Right kidney (tissue), 1 donor: ENCODE measurements around the gene H2AZ2.
"Not testable (repeated sequence)": the region's sequence is repeated elsewhere in the genome, so short reads cannot be mapped to it uniquely, and the experiment has no call there.

Experiments used
- DNase-seq: peaks from one replicate; pipeline ENCODE4 v3.0.0-alpha.2; 2016

H2AZ2 gene

DNA sequence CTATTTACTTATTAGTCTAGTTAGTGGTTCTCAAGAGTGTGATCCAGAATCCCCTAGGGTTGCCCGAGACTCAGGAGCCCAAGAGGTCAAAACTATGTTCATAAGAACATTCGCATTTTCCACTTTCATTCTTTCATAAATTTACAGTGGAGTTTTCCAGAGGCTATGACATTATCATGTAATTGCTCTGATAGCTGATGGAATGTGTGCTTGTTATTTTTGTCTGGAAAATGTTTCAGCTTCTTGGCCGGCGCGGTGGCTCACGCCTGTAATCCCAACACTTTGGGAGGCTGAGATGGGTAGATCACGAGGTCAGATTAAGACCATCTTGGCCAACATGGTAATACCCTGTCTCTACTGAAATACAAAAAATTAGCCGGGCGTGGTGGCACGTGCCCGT lies 27.4 kb upstream of the H2AZ2 start:
- no peak for DNase-seq

DNA sequence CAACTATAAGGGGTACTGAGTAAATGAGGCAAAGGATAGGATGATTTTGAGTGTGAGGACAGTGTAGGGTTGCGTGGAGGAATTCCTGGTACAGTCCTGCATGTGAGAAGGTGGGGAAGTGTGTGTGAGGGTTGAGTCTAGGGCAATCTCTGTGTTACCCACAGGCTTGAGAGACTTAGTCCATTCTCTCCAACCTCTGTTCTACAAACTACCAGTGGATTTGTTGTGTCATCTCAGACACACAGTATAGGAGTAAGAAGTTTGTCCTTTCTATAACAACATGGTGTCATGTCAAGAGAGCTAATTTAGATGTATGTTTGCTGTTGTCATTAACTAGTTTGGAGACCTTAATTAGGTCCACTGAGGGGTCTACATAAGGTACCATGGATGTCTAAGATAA lies 24.9 kb upstream of the H2AZ2 start:
- no peak for DNase-seq

DNA sequence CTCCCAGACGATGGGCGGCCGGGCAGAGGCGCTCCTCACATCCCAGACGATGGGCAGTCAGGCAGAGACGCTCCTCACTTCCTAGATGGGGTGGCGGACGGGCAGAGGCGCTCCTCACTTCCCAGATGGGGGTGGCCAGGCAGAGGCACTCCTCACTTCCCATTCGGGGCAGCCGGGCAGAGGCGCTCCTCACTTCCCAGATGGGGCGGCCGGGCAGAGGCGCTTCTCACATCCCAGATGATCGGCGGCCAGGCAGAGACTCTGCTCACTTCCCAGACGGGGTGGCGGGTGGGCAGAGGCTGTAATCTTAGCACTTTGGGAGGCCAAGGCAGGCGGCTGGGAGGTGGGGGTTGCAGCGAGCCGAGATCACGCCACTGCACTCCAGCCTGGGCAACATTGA lies 24.0 kb upstream of the H2AZ2 start:
- DNase-seq = not testable (repeated sequence)

DNA sequence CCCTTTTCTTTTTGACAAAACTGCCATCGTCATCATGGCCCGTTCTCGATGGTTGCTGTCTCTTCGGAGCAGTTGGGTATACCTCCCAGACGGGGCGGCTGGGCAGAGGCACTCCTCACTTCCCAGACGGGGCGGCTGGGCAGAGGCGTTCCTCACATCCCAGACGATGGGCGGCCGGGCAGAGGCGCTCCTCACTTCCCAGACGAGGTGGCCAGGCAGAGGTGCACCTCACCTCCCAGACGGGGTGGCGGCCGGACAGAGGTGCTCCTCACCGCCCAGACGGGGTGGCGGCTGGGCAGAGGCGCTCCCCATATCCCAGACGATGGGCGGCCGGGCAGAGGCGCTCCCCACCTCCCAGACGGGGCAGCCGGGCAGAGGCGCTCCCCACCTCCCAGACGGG lies 22.9 kb upstream of the H2AZ2 start:
- DNase-seq = not testable (repeated sequence)

DNA sequence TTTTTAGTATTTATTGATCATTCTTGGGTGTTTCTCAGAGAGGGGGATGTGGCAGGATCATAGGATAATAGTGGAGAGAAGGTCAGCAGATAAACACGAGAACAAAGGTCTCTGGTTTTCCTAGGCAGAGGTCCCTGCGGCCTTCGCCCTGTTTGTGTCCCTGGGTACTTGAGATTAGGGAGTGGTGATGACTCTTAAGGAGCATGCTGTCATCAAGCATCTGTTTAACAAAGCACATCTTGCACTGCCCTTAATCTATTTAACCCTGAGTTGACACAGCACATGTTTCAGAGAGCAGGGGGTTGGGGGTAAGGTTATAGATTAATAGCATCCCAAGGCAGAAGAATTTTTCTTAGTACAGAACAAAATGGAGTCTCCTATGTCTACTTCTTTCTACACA lies 22.4 kb upstream of the H2AZ2 start:
- DNase-seq = not testable (repeated sequence)

DNA sequence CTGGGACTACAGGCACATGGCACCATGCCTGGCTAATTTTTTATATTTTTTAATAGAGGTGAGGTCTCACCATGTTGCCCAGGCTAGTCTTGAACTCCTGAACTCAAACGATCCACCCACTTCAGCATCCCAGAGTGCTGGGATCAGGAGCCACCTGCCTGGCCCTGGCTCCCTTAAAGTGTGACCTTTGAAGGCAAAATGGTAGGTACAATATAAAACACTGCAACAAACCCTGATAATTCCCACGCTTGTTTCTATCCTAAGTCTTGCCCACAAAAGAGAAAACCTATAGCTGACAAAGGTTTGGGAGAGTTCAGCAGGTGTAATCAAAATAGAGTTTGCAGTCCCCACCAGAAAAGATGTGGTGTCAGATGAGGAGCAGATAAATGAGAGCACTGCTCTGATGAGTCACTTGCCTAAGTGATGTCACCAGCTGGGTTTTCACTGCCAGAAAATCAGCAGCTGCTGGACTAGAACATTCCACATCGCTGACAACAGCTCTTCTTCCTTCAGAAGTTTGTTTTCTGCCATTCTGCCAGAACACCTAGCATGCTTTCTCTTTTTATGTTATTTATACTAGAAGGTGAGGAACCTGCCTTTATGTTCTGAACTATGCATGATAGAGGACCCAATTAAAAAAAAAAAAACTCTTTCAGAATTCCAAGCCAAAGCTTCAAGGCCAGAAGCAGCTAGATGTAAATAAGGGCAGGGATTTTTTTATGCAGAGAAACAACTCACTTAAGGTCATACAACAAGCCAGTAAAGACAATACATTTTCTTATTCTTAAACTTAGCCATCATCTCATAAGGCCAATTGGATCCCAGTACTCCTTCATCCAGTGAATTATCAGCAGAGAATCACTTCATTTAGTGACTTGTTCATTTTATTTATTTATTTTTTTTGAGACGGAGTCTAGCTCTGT lies 19.4 kb upstream of the H2AZ2 start:
- DNase-seq = no peak

DNA sequence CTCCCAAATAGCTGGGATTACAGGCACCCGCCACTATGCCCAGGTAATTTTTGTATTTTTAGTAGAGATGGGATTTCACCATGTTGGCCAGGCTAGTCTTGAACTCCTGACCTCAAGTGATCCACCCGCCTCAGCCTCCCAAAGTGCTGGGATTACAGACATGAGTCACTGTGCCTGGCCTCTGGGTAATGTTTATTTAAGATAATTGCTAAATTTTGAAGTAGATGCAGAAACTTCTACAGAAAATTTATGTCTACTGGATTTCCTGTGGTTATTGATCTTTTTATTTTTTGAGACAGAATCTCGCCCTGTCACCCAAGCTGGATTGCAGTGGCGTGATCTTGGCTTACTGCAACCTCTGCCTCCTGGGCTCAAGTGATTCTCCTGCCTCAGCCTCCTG lies 14.1 kb upstream of the H2AZ2 start:
- not testable (repeated sequence) for DNase-seq

DNA sequence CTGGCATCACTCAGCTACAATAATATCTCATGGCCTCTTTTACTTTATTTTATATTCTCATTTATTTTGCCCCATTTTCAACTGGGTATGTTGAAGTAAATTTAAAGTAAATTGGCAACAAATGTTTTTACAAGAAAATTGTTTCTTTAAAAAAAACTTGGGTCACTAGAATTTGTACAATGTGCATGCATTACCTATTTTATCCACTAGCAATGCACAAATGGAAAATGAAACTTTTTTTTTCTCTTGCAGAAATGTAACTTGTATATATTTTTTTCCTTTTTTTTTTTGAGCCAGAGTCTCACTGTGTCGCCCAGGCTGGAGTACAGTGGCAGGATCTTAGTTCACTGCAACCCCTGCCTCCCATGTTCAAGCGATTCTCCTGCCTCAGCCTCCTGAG lies 10.3 kb upstream of the H2AZ2 start:
- DNase-seq = no peak

DNA sequence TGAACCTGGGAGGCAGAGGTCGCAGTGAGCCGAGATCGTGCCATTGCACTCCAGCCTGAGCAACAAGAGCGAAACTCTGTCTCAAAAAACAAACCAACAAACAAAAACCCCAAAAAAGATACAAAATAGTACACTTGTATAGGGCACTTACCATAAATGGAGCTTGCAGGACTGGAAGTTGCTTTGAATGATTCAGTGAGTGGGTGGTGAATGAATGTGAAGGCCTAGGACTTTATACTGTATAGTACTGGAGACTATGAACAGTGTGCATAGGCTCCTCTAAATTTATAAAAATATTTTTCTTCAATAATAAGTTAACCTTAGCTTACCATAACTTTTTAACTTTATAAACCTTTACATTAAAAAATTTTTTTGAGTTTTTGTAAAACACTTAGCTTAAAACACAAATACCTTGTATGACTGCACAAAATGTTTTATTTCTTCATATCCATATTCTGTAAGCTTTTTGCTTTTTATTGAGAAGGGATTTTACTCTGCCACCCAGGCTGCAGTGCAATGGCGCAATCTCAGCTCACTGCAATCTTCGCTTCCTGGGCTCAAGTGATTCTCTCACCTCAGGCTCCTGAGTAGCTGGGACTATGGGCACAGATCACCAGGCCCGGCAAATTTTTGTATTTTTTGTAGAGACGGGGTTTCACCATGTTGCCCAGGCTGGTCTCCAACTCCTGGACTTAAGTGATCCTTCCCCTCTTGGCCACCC lies 6.9 kb upstream of the H2AZ2 start:
- DNase-seq = no peak

DNA sequence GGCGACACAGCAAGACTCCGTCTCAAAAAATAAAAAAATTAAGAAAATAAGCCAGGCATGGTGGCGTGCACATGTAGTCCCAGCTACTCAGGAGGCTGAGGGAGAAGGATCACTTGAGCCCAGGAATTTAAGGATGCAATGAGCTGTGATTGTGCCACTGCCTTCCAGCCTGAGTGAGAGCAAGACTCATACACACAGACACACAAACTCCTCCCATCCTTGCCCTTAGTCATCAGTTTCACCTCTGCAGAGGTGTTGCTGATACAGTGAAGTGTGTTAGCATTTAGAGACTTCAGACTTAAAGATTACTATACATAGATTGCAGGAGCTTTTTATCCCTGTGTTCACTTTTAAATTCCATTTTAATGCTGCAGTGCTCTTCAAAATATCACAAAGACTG lies 5.5 kb upstream of the H2AZ2 start:
- no peak for DNase-seq

DNA sequence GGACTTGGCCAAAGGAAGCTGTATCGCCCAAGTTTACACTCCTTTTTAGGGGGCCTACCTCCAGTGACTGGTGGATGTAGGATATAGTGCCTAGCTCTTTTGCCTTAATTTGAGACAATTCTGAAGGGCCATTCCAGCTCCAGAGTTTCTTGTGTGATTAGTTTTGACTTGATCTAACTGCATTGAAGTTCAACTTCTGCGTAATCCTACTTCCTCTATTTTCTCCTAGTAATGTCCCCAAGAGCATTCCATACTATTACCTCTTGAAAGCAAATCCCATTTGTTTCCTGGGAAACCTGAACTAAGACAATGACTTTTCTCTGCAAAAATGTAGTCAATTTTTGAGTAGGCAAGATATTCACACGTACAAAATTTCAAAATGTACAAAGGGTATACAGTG lies 4.7 kb upstream of the H2AZ2 start:
- DNase-seq = no peak

DNA sequence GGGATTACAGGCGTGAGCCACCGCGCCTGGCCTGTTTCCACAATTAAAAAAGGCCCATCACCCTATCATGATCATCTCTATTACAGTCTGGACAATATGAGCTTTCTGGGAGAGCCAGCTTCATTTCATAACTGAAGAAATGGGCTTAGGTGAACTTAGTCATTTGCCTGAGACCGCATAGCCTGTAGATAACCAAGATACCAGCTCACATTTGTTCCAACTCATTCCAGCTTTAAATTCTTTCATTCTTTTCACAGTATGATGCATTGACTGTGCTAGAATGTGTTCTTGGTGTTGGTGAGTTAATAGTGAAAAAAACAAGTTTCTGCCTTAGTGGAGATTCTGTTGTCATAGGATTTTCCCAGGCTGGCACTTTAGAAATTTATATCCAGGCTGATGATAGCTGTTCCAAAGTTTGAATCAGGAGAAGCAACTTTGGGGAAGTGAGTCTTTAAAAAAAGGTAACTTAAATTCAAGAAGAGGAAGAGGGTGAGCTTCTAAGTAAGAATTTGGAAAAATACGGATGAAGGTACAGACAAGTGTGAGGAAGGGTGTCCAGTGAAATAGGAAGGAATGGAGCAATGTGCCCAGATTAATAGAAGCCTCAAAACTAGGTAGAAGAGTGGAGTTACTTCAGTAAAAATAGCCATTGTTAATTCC lies 2.1 kb upstream of the H2AZ2 start:
- DNase-seq = no peak

DNA sequence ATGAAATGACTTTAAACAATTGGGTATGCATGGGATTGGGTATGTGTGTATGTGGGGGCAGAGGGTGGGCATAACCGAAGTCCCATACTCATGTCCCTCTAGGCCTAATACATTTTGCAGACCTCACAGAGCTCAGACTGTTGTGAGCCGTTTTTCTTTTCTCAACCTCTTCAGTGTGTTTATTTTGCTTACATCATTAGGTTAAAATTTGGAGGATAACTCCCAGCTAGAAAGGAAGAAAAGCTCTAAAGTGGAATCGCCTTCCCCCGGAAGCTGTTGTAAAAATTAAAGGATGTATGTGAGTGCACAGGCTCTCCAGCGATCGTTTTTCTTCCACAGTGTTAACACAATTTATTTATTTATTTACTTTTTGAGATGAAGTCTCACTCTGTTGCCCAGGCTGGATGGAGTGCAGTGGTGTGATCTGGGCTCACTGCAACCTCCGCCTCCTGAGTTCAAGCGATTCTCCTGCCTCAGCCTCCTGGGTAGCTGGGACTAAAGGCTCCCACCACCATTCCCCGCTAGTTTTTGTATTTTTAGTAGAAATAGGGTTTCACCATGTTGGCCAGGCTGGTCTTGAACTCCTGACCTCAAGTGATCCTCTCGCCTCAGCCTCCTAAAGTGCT lies 1.5 kb upstream of the H2AZ2 start:
- DNase-seq = peak; percentile 18

DNA sequence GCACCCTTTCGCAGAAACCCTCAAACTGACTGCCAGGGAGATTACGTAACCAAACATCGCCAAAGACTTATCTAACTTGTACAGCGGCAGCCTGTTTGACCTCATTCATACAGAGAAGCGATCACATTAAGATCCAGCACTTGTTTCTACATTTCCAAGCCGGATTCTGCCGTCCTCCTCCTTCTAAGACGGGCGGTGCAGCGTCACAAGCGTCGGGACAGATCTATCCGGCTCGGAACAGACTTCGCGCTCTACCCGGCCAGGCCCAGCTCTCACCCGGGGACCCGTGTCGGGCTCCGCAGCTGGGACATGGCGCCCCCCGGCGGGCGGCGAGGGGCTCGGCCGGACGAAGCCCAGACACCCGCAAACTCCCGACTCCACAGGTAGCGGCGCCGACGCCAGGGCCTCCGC lies 373 bp downstream of the H2AZ2 start:
- DNase-seq = peak; percentile 90

DNA sequence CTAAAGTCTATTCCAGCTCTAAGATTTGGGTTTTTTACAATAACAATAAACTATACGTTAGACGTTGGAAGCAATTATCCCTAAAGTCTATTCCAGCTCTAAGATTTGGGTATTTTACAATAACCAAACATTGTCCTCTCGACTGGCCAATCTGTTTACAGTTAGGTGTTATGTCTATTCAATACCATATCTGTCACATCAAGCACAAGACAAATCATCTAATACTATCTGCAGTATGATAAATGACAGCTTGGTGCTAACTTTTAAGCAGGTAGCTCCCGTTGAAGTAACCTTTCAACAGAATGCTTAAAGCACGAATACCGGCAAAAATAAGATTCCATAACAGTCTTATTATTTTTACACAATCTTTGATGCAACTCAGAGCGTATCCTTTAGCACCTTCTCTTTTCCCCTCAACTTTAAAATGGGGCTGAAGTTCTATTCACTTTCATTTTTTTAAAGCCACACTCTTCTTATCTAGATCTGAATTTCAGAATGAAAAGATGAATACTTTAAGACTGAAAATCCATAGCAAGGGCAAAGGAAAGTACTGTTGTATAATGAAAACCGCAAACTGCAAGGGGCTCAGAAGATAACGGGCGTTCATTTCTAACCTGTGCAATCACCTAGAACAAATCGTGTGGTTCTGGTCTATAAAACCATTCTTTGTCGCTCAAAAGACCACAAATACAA lies 925 bp downstream of the H2AZ2 start:
- DNase-seq = no peak

DNA sequence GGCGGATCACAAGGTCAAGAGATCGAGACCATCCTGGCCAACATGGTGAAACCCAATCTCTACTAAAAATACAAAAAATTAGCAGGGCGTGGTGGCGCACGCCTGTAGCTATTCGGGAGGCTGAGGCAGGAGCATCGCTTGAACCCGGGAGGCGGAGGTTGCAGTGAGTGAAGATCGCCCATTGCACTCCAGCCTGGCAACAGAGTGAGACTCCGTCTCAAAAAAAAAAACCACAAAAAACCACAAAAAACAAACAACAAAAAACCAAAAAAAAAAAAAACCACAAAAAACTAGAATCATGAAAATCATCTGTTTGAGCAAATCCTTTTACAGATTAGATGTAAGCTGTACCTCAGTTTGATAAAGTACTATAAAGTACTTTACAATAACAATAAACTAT lies 1.5 kb downstream of the H2AZ2 start:
- not testable (repeated sequence) for DNase-seq

DNA sequence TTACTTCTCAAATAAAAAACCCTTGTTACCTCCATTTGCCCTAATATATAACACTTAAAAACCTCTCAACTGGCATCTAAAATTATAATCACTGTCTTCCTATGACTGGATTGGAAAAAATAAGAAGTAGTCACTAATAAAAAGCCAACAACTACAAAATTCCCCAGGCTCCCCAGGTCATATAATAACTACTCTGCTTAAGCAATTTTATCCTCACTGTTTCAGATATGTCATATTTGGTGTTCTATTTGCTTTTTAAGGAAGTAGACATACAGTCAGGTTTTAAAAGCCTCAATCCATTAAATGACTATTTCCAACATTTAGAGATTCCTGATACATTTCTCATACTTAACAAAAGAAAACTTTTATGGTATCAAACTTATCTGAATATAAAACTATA lies 2.4 kb downstream of the H2AZ2 start:
- no peak for DNase-seq

DNA sequence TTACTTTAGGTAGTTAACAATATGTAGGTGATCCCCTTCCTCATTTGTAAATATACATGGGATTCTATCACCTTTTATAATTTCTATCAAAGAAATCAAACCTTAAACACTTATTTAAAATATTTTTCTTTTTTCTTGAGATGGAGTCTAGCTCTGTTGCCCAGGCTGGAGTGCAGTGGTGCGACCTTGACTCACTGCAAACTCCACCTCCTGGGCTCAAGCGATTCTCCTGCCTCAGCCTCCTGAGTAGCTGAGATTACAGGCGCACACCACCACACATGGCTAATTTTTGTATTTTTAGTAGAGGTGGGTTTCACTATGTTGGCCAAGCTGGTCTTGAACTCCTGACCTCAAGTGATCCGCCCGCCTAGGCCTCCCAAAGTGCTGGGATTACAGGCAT lies 4.4 kb downstream of the H2AZ2 start:
- DNase-seq = not testable (repeated sequence)

DNA sequence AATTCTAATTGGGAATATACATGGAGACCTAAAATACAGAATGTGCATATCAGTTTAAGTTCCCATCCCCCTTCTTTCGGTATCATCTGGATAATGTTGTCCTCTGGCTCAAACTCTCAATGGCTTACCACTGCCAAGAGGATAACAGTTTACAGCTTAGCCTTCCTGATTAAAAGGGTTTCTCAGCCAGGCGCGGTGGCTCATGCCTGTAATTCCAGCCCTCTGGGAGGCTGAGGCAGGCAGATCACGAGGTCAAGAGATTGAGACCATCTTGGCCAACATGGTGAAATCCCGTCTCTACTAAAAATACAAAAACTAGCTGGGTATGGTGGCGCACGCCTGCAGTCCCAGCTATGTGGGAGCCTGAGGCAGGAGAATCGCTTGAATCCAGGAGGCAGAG lies 5.2 kb downstream of the H2AZ2 start:
- DNase-seq = not testable (repeated sequence)

DNA sequence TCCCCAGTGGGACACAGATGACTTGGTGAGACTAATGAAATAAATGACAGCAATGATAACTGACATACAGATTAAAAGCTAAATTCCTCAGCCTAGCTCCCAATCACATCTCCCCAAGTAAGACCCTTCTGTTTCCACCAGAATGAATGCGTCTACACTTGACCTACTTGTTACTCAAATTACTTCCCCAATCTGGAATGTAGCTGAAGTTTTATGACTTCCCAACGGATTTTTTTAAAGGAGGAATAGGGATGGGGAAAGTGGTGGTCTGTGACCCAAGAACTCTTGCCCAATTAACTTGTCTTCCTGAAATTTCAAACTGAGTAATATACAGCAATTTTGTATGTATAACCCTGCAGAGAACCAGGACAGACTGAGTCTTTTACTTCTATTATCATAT lies 9.1 kb downstream of the H2AZ2 start:
- no peak for DNase-seq

DNA sequence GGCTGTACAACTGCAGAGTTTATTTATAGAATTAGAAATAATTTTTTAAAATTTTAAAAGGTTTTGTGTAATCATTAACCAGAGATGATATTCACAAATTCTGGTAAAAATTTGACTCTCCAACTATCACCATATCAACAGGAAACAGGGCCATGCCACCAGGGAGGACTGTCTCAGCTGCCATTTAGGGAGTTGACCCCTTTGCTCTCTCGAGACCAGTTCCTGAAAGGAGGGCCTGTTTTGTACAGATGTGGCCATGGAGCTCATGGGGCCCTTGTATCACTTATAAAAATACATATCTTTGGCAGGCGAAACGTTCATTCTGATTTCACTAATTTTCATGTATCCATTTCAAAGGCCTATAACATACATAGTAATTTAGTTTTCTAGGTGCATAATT lies 20.3 kb downstream of the H2AZ2 start:
- DNase-seq = no peak

DNA sequence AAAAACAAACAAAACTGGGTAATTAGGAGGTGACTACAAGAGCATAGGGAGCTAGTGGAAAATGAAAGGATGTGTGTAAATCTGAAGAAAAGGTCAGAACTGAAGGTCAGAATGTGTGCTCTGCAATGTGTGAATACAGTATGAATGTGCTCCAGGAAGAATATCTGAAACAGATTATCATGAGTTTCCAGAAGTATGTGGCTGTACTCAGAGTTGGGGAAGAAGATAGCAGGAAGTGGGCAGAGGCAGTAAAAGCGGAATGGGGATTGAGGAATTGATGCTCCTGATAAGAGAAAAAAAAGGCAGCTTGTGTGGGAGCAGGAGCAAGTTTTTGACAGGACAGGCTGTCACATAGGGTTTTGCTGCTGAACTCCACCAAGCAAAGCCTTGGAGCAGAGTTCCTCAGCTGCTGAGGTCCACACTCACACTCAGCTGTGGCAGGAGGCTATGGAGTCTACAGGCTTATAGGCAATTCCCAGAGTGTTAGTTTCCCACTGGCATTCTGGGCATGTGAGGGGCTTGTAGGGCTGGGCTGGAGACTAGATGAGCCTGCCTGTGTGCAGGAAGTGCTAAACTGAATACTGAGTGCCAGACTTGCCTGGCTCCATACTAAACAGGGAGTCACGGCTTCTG lies 22.9 kb downstream of the H2AZ2 start:
- no peak for DNase-seq
